Cardiac muscle cell (in vitro differentiated cells and primary cell): ENCODE results near the gene CHD9. TPM values are rescaled to one million over a fixed set of nuclear protein-coding genes. Genes with fewer than 3 reads are reported as not detected.
A peak's percentile ranks its signal among the peaks of the same experiment; 100 is the strongest.
"Not testable (repeated sequence)": the region's sequence is repeated elsewhere in the genome, so short reads cannot be mapped to it uniquely, and the experiment has no call there.

Experiments
- DNase-seq, 2 donors: peaks; one replicate each; pipeline versions ENCODE4 v3.0.0 to v3.0.0-alpha.2; 2010 to 2017; ENCODE audit warnings: low read depth in 1 of 2, low spot score in 1 of 2
- H3K27ac ChIP-seq: fragments of 200-600 bp; sonication (generic); 2 replicates; pipeline ENCODE4 v1.5.1; 2016
- H3K27me3 ChIP-seq: fragments of 200-600 bp; sonication (generic); 2 replicates; pipeline ENCODE4 v1.6.0; 2016; ENCODE audit warnings: control low read depth
- H3K36me3 ChIP-seq: fragments of 200-600 bp; sonication (generic); 2 replicates; pipeline ENCODE4 v1.5.1; 2016; ENCODE audit warnings: control low read depth
- H3K4me1 ChIP-seq: fragments of 200-600 bp; sonication (generic); 2 replicates; pipeline ENCODE4 v1.8.1; 2017; ENCODE audit warnings: low read depth, mild to moderate bottlenecking, mixed run types
- H3K4me3 ChIP-seq: fragments of 200-600 bp; sonication (generic); 2 replicates; pipeline ENCODE4 v1.5.1; 2016; ENCODE audit warnings: mild to moderate bottlenecking
- H3K9me3 ChIP-seq: fragments of 200-600 bp; sonication (generic); 2 replicates; pipeline ENCODE4 v1.5.1; 2017; ENCODE audit warnings: low read depth, mild to moderate bottlenecking, control low read depth
- polyA plus RNA-seq: library from polyadenylated mRNA; unstranded; fragments of >200 nt; fragmentation: Nextera tagmentation; extraction: Ambion mirVana; gene quantifications from 2 replicates; pipeline ENCODE4 v1.2.1, GENCODE V29; 2016
- total RNA-seq: library from RNA; depleted of rRNA; stranded (reverse); fragments of >200 nt; gene quantifications from 2 replicates; pipeline ENCODE4 v1.2.3, GENCODE V29; 2016
- TF ChIP-seq, protein P1 (sequence below): IDR thresholded peaks from 2 replicates; pipeline ENCODE4 v1.5.1; 2012; ENCODE audit warnings: low read depth, mild to moderate bottlenecking, low read length

The CHD9 gene
- total and polyA plus RNA-seq, 2 experiments from 2014 or later: 54.8 to 78.9 TPM

DNA sequence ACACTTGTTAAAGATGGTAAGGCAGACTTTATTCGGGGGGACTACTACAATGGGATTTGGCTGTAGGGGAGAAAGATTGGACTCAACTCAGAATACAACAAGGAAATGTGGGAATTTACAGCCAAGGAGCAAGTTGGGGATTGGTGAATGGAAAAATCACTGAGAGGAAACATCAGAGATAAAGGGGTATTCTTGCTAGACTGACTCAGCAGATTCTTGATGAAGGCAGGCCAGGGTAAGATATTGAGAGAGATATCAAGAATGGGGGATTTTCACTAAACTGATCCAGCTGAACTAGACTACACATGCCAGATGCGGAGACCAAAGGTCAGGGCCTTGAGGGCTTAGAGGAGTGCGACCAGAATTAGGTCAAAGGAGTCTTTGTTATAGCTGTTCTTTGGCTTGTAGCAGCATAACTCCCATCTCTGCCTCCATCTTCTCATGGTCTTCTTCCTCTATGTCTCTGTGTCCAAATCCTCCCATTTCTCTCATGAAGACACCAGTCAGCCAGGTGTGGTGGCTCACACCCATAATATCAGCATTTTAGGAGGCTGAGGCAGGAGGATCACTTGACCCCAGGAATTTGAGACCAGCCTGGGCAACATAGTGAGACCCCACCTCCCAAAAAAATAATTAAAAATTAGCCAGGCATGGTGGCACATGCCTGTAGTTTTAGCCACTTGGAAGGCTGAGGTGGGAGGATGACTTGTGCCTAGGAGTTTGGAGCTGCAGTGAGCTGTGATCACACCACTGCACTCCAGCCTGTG, 19.4 kb upstream of the CHD9 start:
- Histone ChIP-seq H3K27me3 (no peaks in the 10 kb centered on the region), H3K4me1 (no peaks in the 10 kb centered on the region), H3K27ac (no peak overlapping the region), H3K4me3 (no peak overlapping the region), H3K9me3 (no peaks in the 10 kb centered on the region), H3K36me3 (no peaks in the 10 kb centered on the region)
- TF ChIP-seq, protein P1, sequence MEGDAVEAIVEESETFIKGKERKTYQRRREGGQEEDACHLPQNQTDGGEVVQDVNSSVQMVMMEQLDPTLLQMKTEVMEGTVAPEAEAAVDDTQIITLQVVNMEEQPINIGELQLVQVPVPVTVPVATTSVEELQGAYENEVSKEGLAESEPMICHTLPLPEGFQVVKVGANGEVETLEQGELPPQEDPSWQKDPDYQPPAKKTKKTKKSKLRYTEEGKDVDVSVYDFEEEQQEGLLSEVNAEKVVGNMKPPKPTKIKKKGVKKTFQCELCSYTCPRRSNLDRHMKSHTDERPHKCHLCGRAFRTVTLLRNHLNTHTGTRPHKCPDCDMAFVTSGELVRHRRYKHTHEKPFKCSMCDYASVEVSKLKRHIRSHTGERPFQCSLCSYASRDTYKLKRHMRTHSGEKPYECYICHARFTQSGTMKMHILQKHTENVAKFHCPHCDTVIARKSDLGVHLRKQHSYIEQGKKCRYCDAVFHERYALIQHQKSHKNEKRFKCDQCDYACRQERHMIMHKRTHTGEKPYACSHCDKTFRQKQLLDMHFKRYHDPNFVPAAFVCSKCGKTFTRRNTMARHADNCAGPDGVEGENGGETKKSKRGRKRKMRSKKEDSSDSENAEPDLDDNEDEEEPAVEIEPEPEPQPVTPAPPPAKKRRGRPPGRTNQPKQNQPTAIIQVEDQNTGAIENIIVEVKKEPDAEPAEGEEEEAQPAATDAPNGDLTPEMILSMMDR: no peak
- DNase-seq: no peak

GRCh38 chr16:53036066-53036465, 18.7 kb upstream of the CHD9 start:
- no peak for DNase-seq
- Histone ChIP-seq H3K9me3 (no peaks in the 10 kb centered on the region), H3K27ac (no peak overlapping the region)

GRCh38 chr16:53036711-53037110, 18.1 kb upstream of the CHD9 start:
- H3K9me3 ChIP-seq, DNase-seq, H3K36me3 ChIP-seq, H3K4me1 ChIP-seq, H3K4me3 ChIP-seq, H3K27me3 ChIP-seq, H3K27ac ChIP-seq: not testable (repeated sequence)

More at GRCh38 chr16:53036066-53036465, 18.7 kb upstream of the CHD9 start:
- TF ChIP-seq, protein P1: no peak
- Histone ChIP-seq H3K36me3 (no peaks in the 10 kb centered on the region), H3K27me3 (no peaks in the 10 kb centered on the region), H3K4me3 (no peak overlapping the region), H3K4me1 (no peaks in the 10 kb centered on the region)

- Histone ChIP-seq H3K4me1 (no peaks in the 10 kb centered on the region), H3K4me3 (no peak overlapping the region), H3K36me3 (no peaks in the 10 kb centered on the region), H3K9me3 (no peaks in the 10 kb centered on the region), H3K27ac (no peak overlapping the region), H3K27me3 (no peaks in the 10 kb centered on the region)
- no peak for DNase-seq
- TF ChIP-seq, protein P1: no peak
These were observed 14.0 kb upstream of the CHD9 start for GRCh38 chr16:53040788-53041187.

GRCh38 chr16:53041320-53042051, 13.3 kb upstream of the CHD9 start:
- H3K9me3 ChIP-seq: no peaks in the 10 kb centered on the region
- TF ChIP-seq, protein P1: no peak
- no peak overlapping the region for H3K4me3 ChIP-seq
- no peaks in the 10 kb centered on the region for H3K36me3 ChIP-seq
- no peaks in the 10 kb centered on the region for H3K4me1 ChIP-seq
- H3K27ac ChIP-seq: no peak overlapping the region
- DNase-seq: peak in 1 of 2 donors; percentile 90
- H3K27me3 ChIP-seq: no peaks in the 10 kb centered on the region

DNA sequence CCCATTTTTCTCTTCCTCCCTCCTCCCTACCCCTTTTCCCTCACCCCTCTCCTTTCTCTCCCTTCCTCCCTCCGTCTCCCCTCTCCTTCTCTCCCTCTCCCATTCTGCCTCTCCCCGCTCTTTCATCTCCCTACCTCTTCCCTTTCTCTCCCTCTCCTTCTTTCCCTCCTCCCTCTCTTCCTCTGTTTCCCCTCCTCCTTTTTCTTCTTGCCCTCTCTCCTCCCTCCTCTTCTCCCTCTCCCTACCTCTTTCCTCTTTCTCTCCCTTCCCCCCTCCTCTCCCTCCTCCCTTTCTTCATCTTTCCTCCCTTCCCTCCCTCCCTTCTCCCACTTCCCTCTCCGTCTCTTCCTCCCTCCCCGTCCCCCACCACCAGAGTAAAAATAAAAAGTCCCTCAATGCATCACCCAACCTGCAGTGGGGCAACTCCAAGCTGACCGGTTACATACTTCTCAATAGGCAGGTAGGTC, 12.5 kb upstream of the CHD9 start:
- no peak for DNase-seq
- Histone ChIP-seq H3K9me3 (no peaks in the 10 kb centered on the region), H3K4me1 (no peaks in the 10 kb centered on the region), H3K27me3 (no peaks in the 10 kb centered on the region), H3K36me3 (no peaks in the 10 kb centered on the region), H3K4me3 (no peak overlapping the region), H3K27ac (no peak overlapping the region)
- TF ChIP-seq, protein P1: no peak
